Measurements from ENCODE around the gene ADCY4.

The ADCY4 gene

GRCh38 chr14:24293525-24293924 lies 41.3 kb downstream of the ADCY4 start:
- DNase-seq: no peak

DNA sequence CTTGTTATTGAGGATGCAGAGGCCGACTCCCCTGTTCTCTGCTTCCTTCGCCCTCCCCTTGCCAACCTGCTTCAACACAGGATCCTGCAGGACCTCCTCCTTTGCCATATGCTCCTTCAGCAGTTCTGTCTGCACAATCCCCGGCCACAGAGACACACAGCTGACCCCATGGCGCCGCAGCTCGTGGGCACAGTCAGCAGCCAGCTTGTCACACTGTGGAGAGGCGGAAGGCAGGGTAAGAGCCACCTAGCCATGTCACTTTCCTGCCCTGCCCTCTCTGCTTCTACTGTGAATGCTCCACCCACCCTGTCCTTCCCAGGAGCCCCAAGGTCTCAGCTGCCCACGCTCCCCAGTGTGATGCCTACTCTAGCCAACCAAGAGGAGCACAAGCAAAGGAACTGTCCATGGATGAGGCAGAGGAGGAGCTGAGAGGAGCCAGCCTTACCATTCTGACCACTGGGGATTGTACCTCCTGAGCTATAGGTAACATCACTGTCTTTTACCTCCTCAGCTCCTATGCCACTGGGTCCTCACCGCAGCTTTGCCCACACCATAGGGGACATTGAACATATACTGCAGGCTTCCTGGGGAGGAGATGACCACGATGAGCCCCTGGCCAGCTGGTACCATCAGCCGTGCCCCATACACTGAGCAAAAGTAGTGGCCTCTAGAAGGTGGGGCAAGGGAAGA lies 42.6 kb downstream of the ADCY4 start:
- no peak for DNase-seq

GRCh38 chr14:24291446-24292117 lies 43.3 kb downstream of the ADCY4 start:
- no peak for DNase-seq

DNA sequence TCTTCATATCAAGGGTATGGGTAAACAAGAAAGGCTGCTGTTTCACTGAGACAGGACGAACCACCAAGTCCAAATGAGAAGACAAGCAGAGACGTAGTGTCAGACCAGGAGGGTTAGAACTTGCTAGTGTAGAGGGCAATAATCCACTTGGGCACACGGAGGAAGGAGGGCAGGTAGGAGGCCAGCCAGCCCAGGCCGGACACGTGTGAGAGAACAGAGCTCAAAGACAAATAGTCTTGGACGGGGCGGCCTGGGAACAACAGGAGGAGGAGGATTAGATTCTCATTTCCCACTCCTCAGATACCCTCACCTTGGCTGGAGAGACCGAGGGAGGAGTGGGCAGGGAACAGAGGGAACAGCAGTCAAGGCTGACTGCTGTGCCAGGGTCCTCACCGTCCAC lies 44.1 kb downstream of the ADCY4 start:
- no peak for DNase-seq

DNA sequence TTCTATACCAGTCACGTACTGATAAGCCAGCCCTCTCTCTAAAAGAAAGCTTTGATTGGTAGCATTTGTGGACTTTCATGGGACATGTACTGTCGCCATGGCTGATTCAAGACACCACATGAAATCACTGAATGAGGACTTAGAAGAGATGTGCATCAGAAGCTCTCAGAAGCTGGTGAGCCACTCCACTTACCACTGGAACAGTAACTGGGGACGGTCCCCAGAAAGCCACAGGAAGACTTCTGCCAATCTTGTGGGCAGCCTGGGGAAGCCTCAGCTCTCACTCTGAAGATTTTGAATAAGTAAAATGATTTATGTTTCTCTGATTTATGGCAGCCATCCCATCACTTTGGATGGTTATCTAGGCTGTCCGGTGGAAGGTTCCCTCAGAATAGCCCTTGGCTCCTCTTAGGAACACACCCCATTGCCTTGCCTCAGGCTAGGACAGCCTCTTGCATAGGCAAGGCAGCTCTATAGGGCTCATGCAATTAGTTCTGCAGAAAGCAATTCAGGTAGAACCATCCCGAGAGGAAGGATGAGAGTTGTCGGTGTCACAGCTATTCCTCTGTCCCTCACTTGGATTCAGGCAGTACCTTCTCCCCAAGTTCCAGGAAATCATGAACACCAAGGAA lies 45.1 kb downstream of the ADCY4 start:
- DNase-seq: no peak

DNA sequence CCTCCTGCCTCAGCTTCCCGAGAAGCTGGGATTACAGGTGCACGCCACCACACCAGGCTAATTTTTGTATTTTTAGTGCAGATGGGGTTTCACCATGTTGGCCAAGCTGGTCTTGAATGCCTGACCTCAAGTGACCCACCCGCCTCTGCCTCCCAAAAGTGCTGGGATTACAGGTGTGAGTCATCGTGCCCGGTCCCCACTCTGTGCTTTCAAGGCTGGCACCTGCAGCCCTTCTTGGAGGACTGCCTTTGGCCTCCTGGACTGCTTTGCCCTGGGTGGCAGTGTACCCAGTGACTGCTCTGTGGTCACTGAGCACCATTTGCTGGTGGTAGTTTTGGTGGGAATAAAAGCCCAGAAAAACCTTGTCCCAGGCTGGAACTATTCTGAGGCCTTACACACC lies 47.9 kb downstream of the ADCY4 start:
- DNase-seq: no peak

- no peak for DNase-seq
Measured at GRCh38 chr14:24285351-24285750, 49.5 kb downstream of the ADCY4 start.

DNA sequence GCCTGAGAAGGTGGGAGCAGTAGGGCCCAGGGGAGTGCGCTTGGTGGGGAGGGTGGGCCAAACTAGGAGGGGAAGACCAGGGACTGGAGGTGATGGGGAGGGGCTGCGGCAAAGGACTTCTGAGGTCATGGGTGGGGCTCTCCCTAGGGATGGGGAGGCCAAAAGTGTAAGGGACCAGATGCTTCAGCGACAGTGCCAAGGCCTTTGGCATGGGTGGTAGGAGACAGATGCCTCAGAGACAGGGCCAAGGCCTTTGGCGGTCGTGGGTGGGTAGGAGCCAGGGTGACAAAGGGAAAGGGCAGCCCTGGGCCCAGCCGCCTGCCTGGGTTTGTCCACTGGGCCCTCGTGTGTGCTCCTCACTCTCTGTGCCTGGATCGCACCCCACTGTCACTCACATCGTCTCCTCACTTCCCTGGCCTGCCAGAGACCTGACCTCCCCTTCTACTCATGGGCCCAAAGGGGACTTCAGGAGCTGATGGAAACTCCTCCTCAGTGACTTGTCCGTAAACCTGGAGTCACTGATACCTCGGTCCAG lies 50.3 kb downstream of the ADCY4 start:
- DNase-seq: no peak

DNA sequence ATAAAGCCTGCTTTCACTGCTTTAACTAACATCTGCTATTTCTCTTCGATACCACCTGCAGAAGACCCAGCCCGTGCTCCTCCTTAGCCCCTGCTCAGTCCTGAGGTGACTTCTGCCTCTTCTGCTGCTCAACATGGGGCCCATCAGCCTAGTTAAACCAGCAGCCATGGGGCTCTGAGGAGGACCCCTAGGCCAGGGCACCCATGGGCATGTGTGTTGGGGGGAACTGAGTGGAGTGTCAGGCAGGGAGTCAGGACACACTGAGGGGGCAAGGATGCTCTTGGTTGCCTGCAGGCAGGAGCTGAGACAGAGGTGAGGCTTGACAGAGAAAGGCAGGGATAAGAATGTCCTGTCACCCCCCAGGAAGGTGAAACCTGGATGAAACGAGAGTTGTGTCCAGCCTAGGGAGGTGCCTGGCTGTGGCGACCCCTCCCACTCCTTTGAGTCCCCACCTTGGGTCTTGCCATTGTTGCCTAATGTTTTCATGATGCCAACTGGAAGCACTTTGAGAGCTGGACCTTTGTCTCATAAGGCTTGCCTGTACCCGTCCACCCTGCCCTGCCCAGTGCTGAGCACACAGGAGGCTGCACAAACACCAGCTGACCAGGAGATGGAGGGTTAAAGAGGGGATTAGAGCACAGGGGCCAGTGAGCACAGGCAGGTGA lies 50.9 kb downstream of the ADCY4 start:
- DNase-seq: no peak

DNA sequence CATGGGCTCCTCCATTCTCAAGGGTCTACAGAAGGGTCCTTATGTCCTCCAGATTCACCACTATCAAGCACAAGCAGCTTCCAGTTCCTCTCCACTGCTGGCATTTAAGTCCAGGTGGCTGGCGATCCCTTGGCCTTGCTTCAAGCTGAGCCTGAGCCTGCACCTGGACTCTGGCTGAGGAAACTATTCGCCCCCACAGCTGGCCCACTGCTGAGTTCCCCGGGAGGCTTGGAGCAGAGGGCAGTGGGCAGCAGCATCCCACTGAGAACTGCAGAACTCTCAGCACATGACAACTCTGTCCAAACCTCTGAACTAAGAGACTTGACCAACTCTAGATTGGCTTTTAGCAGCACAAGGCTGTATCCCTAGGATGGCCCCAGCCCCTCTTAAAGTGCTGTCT lies 52.1 kb downstream of the ADCY4 start:
- DNase-seq: no peak

GRCh38 chr14:24281636-24282035 lies 53.2 kb downstream of the ADCY4 start:
- no peak for DNase-seq

DNA sequence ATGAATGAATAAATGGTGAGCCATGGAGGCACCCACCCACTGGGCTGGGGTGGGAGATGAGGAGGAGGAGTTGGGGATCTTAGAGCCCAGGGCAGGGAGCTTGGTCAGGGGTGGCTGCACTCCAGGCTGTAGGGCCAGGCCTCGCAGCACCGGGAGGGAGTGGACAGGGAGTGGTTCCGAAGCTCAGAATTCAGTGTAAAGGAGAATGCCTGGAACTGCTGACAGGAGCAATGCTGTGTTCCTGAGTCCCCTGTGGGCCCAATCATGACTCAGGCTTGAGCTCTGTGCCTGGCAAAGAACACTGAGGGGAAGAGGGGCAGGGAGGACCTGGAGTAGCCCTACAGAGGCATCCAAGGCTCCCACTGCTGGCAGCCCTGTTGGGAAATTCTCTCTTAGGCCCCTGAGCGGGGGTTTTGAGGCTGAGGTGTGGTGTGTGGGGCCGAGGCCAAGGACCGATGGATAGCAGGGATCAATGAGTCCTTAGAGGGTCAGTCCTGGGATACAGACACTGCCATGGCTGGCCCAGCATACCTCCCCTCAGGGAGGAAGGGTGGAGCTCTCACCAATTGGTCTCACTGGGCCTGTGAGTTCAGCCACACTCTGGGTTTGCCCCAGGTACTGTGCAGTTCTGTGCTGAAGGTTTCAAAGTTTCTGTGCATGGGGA lies 53.9 kb downstream of the ADCY4 start:
- no peak for DNase-seq

DNA sequence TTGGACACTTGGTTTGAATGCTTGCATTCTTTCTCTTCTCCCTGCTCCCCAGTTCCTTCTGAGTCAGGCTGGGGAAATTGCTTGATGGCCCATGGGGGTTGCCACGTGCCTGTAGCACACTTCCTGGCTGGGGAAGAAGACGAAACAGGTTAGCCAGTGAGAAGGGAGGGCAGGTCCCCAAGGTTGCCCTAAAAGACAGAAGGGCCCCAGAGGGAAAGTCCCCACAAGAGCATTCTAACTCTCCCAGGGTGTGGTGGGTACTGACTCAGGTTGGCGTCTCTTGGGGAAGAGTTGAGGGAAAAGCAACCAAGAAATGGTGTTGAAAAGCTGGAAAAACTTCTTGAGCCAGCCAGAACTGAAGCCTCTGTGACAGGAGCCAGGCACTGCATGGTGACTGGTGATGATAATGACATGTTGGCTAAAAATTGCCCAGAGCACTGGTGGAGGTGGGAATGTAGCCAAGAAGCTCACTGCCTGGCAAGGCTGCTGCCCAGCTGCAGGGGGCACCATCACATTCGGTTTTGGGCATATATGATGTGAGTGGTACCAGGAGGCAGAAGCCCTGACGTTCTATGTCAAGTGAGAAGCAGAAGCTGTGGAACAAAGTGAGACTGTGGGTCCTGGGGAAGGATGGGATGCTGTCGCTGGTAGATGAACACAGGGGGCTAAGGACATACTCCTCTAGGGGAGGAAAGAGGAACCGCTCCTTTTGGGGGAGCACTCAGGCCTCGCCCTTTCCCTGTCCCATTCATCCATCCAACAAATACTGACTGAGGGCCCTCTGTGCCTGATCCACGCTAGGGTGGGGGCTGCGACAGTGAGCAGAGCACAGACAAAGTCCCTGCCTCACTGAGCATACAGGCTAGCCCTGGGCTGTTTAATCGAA lies 55.3 kb downstream of the ADCY4 start:
- no peak for DNase-seq

DNA sequence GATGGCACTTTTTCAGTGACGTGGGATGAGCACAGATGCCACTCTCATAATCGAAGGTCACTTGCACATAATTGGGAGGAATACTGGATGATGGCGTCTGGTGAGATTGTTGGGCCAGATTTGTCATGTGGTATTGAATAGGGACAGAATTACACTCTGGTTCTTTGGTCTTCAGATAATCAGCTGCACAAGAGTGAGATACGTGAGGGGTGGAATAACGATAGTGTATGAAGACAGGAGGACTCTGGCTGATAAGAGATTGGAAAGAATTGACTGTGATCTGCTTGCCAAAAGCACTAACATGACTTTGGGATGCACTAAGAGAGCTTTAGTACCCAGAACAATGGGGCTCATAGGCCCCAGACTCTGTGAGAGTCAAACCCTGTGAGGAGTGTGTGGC lies 56.4 kb downstream of the ADCY4 start:
- DNase-seq: no peak

- no peak for DNase-seq
Measured at GRCh38 chr14:24277606-24278321, 57.1 kb downstream of the ADCY4 start.

DNA sequence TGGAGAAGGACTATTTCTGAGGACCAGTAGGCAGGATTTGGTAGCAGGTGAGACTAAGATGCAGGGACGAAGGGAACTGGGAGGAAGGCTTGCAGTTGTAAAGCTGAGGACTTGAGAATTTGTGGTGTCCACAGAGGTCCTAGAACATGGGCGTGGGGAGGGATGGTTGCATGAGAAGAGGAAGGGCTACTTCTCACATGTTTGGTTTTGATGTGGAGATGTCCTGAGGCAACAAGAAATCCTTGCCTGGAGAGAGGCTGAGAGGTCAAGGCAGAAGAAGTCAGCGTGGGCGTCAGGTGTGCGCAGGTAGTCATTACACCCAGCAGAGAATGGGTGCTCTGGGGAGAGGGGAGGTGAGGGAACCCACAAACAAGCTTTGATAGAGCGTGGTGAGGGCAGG lies 57.8 kb downstream of the ADCY4 start:
- DNase-seq: no peak

- no peak for DNase-seq
Measured at GRCh38 chr14:24274101-24274543, 60.7 kb downstream of the ADCY4 start.

GRCh38 chr14:24273422-24273998 lies 61.4 kb downstream of the ADCY4 start:
- DNase-seq: no peak

DNA sequence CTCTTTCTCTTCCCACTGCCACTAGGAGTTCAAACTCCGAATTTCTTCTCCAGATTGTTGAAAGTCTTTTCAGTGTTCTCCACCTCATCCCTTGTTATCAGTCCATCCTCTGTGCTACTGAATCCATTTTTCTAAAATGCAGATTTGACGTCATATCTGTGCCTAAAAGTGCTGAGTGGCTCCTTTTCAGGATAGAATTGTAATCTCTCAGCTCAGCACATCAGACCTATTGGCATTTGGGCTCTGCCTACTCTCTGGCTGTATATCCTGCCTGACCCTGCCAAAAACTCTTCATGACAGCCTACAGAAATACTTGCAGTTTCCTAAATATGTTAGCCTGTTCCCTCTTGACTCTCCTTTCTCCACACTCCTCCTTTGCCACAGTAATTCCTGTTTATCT lies 62.4 kb downstream of the ADCY4 start:
- DNase-seq: no peak

- no peak for DNase-seq
Measured at GRCh38 chr14:24271834-24272263, 63.0 kb downstream of the ADCY4 start.
